Activated CD4-positive, alpha-beta T cell treated with anti-CD3 and anti-CD28 coated beads, Interleukin-2, amount 10 ng/mL, durations not matched to agents 24 days and 14 days (primary cell): ENCODE data around the gene PPP1R16B. TPM values are rescaled to one million over a fixed set of nuclear protein-coding genes. Genes with fewer than 3 reads are reported as not detected.
"Not testable (repeated sequence)": the region's sequence is repeated elsewhere in the genome, so short reads cannot be mapped to it uniquely, and the experiment has no call there.

Source experiments
- DNase-seq: peaks from one replicate; pipeline ENCODE4 v3.0.0; 2022
- H3K27ac Mint-ChIP-seq: one replicate; pipeline ENCODE4 v1.8.0; 2022; ENCODE audit warnings: mild to moderate bottlenecking, mixed read lengths
- H3K27me3 Mint-ChIP-seq: one replicate; pipeline ENCODE4 v1.8.0; 2022; ENCODE audit warnings: mixed read lengths
- H3K36me3 Mint-ChIP-seq: one replicate; pipeline ENCODE4 v1.8.0; 2022; ENCODE audit warnings: low read depth, mild to moderate bottlenecking, mixed read lengths
- H3K4me1 Mint-ChIP-seq: one replicate; pipeline ENCODE4 v1.8.0; 2021; ENCODE audit warnings: mixed read lengths
- H3K4me3 Mint-ChIP-seq: one replicate; pipeline ENCODE4 v1.8.0; 2022; ENCODE audit warnings: mild to moderate bottlenecking, moderate library complexity, mixed read lengths
- H3K9me3 Mint-ChIP-seq: one replicate; pipeline ENCODE4 v1.8.0; 2021; ENCODE audit warnings: mixed read lengths
- intact Hi-C: fragments of 100-400 bp; cut with micrococcal nuclease; formaldehyde crosslinking; loops from one replicate; pipeline ENCODE4 v1.15.1; 2023
- total RNA-seq: library from RNA; stranded (reverse); gene quantifications from 2 replicates; pipeline ENCODE4 v1.2.3, GENCODE V29; 2022

PPP1R16B gene
- total RNA-seq, 1 donor from 2014 or later: 133 TPM

GRCh38 chr20:38946836-38947235 is 141.3 kb downstream of the PPP1R16B start:
- H3K9me3 Mint-ChIP-seq: no peaks in the 10 kb centered on the region
- H3K4me1 Mint-ChIP-seq: no peaks in the 10 kb centered on the region
- H3K27ac Mint-ChIP-seq: no peak overlapping the region
- intact Hi-C loops: no loop called here
- peaks cover 59% of the 10 kb centered on the region for H3K36me3 Mint-ChIP-seq
- H3K27me3 Mint-ChIP-seq: no peaks in the 10 kb centered on the region
- no peak for DNase-seq
- no peak overlapping the region for H3K4me3 Mint-ChIP-seq

- intact Hi-C loops: no loop called here
- H3K36me3 Mint-ChIP-seq: peaks cover 58% of the 10 kb centered on the region
These were observed 142.4 kb downstream of the PPP1R16B start for GRCh38 chr20:38947931-38948362.

GRCh38 chr20:38950254-38950653 is 144.8 kb downstream of the PPP1R16B start:
- Mint-ChIP-seq H3K9me3 (no peaks in the 10 kb centered on the region), H3K27ac (no peak overlapping the region), H3K27me3 (no peaks in the 10 kb centered on the region), H3K36me3 (peaks cover 56% of the 10 kb centered on the region), H3K4me1 (peaks cover 2% of the 10 kb centered on the region), H3K4me3 (no peak overlapping the region)
- intact Hi-C loops: no loop called here
- DNase-seq: no peak

More at GRCh38 chr20:38947931-38948362, 142.4 kb downstream of the PPP1R16B start:
- Mint-ChIP-seq H3K4me3 (no peak overlapping the region), H3K9me3 (no peaks in the 10 kb centered on the region), H3K27me3 (no peaks in the 10 kb centered on the region), H3K27ac (no peak overlapping the region), H3K4me1 (peaks cover 2% of the 10 kb centered on the region)
- no peak for DNase-seq

- peaks cover 50% of the 10 kb centered on the region for H3K36me3 Mint-ChIP-seq
- H3K27me3 Mint-ChIP-seq: no peaks in the 10 kb centered on the region
- intact Hi-C loops: no loop called here
- H3K9me3 Mint-ChIP-seq: no peaks in the 10 kb centered on the region
- H3K27ac Mint-ChIP-seq: no peak overlapping the region
- no peak overlapping the region for H3K4me3 Mint-ChIP-seq
- H3K4me1 Mint-ChIP-seq: peaks cover 2% of the 10 kb centered on the region
- no peak for DNase-seq
These were observed 146.1 kb downstream of the PPP1R16B start for GRCh38 chr20:38951611-38952010.

- no peak overlapping the region for H3K4me3 Mint-ChIP-seq
- peaks cover 45% of the 10 kb centered on the region for H3K36me3 Mint-ChIP-seq
- H3K9me3 Mint-ChIP-seq: no peaks in the 10 kb centered on the region
- no peaks in the 10 kb centered on the region for H3K27me3 Mint-ChIP-seq
- DNase-seq: no peak
- H3K27ac Mint-ChIP-seq: no peak overlapping the region
- peaks cover 2% of the 10 kb centered on the region for H3K4me1 Mint-ChIP-seq
- intact Hi-C loops: no loop called here
These were observed 146.7 kb downstream of the PPP1R16B start for GRCh38 chr20:38952153-38952552.

- Mint-ChIP-seq H3K36me3 (peaks cover 33% of the 10 kb centered on the region), H3K9me3 (no peaks in the 10 kb centered on the region), H3K27me3 (no peaks in the 10 kb centered on the region), H3K4me3 (no peak overlapping the region), H3K27ac (no peak overlapping the region), H3K4me1 (peaks cover 2% of the 10 kb centered on the region)
- intact Hi-C loops: no loop called here
- no peak for DNase-seq
These were observed 148.3 kb downstream of the PPP1R16B start for GRCh38 chr20:38953630-38954340.

- Mint-ChIP-seq H3K27ac (no peak overlapping the region), H3K27me3 (no peaks in the 10 kb centered on the region), H3K9me3 (no peaks in the 10 kb centered on the region), H3K4me3 (no peak overlapping the region), H3K4me1 (peaks cover 11% of the 10 kb centered on the region), H3K36me3 (peaks cover 10% of the 10 kb centered on the region)
- DNase-seq: no peak
- intact Hi-C loops: no loop called here
These were observed 151.9 kb downstream of the PPP1R16B start for GRCh38 chr20:38957235-38957876.

GRCh38 chr20:38957915-38958485 is 152.5 kb downstream of the PPP1R16B start:
- H3K4me1 Mint-ChIP-seq: peaks cover 15% of the 10 kb centered on the region
- H3K27me3 Mint-ChIP-seq: no peaks in the 10 kb centered on the region
- no peak for DNase-seq
- intact Hi-C loops: no loop called here
- no peaks in the 10 kb centered on the region for H3K9me3 Mint-ChIP-seq
- no peak overlapping the region for H3K4me3 Mint-ChIP-seq
- H3K36me3 Mint-ChIP-seq: peaks cover 10% of the 10 kb centered on the region
- H3K27ac Mint-ChIP-seq: no peak overlapping the region

GRCh38 chr20:38960187-38960687 is 154.7 kb downstream of the PPP1R16B start:
- peaks cover 13% of the 10 kb centered on the region for H3K36me3 Mint-ChIP-seq
- H3K27ac Mint-ChIP-seq, H3K9me3 Mint-ChIP-seq, H3K27me3 Mint-ChIP-seq, H3K4me3 Mint-ChIP-seq, DNase-seq, intact Hi-C loops: not testable (repeated sequence)
- H3K4me1 Mint-ChIP-seq: peaks cover 21% of the 10 kb centered on the region

GRCh38 chr20:38961530-38962043 is 156.1 kb downstream of the PPP1R16B start:
- no peak for DNase-seq
- Mint-ChIP-seq H3K9me3 (no peaks in the 10 kb centered on the region), H3K4me1 (peaks cover 23% of the 10 kb centered on the region), H3K4me3 (peak overlapping the region; percentile 98), H3K27ac (peak overlapping the region; percentile 99), H3K36me3 (peaks cover 17% of the 10 kb centered on the region), H3K27me3 (no peaks in the 10 kb centered on the region)
- intact Hi-C loops: loop anchor here (1.0 kb wide), 6 partner anchors 35 to 213 kb away; partner anchors contain the start of genes ACTR5 and FAM83D

GRCh38 chr20:38962044-38962927 is 156.8 kb downstream of the PPP1R16B start, which contains the start of gene DHX35:
DHX35 (plus strand) TSS chr20:38962344; CDS start chr20:38962368, 24 bp downstream.
- Mint-ChIP-seq H3K9me3 (no peaks in the 10 kb centered on the region), H3K27me3 (no peaks in the 10 kb centered on the region), H3K27ac (peak within 1 kb of the TSS; percentile 99), H3K4me3 (peak within 1 kb of the TSS; percentile 98), H3K36me3 (peaks cover 17% of the 10 kb centered on the region), H3K4me1 (peaks cover 23% of the 10 kb centered on the region)
- intact Hi-C loops: loop anchor here (1.0 kb wide), 6 partner anchors 35 to 214 kb away; partner anchors contain the start of genes ACTR5 and FAM83D
- DNase-seq: peak; percentile 100

GRCh38 chr20:38962928-38963401 is 157.5 kb downstream of the PPP1R16B start:
- H3K27me3 Mint-ChIP-seq: no peaks in the 10 kb centered on the region
- H3K4me1 Mint-ChIP-seq: peaks cover 23% of the 10 kb centered on the region
- H3K27ac Mint-ChIP-seq: peak overlapping the region; percentile 98
- no peaks in the 10 kb centered on the region for H3K9me3 Mint-ChIP-seq
- DNase-seq: no peak
- peak overlapping the region; percentile 98 for H3K4me3 Mint-ChIP-seq
- intact Hi-C loops: loop anchor here (1.0 kb wide), 6 partner anchors 34 to 215 kb away; partner anchors contain the start of genes ACTR5 and FAM83D
- peaks cover 18% of the 10 kb centered on the region for H3K36me3 Mint-ChIP-seq

- H3K9me3 Mint-ChIP-seq: no peaks in the 10 kb centered on the region
- H3K36me3 Mint-ChIP-seq: peaks cover 20% of the 10 kb centered on the region
- no peak for DNase-seq
- H3K4me3 Mint-ChIP-seq: no peak overlapping the region
- no peaks in the 10 kb centered on the region for H3K27me3 Mint-ChIP-seq
- H3K27ac Mint-ChIP-seq: no peak overlapping the region
- peaks cover 23% of the 10 kb centered on the region for H3K4me1 Mint-ChIP-seq
- intact Hi-C loops: no loop called here
These were observed 158.2 kb downstream of the PPP1R16B start for GRCh38 chr20:38963745-38964144.
